Hematopoietic multipotent progenitor cell treated with erythropoietin and hydrocortisone succinate and interleukin-3 and kit ligand, for 17 days (in vitro differentiated cells): ENCODE results near the gene ADCK1.
"Not testable (repeated sequence)": the region's sequence is repeated elsewhere in the genome, so short reads cannot be mapped to it uniquely, and the experiment has no call there.

Source experiments
- DNase-seq: peaks from one replicate; pipeline ENCODE4 v3.0.0-alpha.2; 2015; ENCODE audit warnings: low spot score

ADCK1 gene

GRCh38 chr14:77799863-77800730, at the start of gene ADCK1:
ADCK1 (plus strand) TSS chr14:77800109; CDS start chr14:77818979, 18,870 bp downstream.
- DNase-seq, result peak; percentile 84

GRCh38 chr14:77752266-77752665, 47.6 kb upstream of the ADCK1 start:
- DNase-seq, result no peak

GRCh38 chr14:77752799-77753516, 47.0 kb upstream of the ADCK1 start:
- no peak for DNase-seq

GRCh38 chr14:77760381-77761204, 39.3 kb upstream of the ADCK1 start, which contains the start of gene SNW1:
SNW1 (minus strand) TSS chr14:77761156; CDS start chr14:77761127, 29 bp downstream.
- no peak for DNase-seq

- DNase-seq, result peak; percentile 97
Measured at GRCh38 chr14:77761205-77761931, 38.5 kb upstream of the ADCK1 start.

- DNase-seq, result no peak
Measured at GRCh38 chr14:77763316-77763715, 36.6 kb upstream of the ADCK1 start.

GRCh38 chr14:77763978-77764377, 35.9 kb upstream of the ADCK1 start:
- no peak for DNase-seq

GRCh38 chr14:77768442-77769069, 31.4 kb upstream of the ADCK1 start:
- not testable (repeated sequence) for DNase-seq

GRCh38 chr14:77773966-77774365, 25.9 kb upstream of the ADCK1 start:
- not testable (repeated sequence) for DNase-seq

GRCh38 chr14:77782202-77782601, 17.7 kb upstream of the ADCK1 start:
- no peak for DNase-seq

- DNase-seq, result no peak
Measured at GRCh38 chr14:77786148-77786547, 13.8 kb upstream of the ADCK1 start.

GRCh38 chr14:77790566-77791224, 9.2 kb upstream of the ADCK1 start:
- no peak for DNase-seq

GRCh38 chr14:77791225-77791600, 8.7 kb upstream of the ADCK1 start:
- DNase-seq, result no peak

GRCh38 chr14:77793255-77793654, 6.7 kb upstream of the ADCK1 start:
- not testable (repeated sequence) for DNase-seq

- DNase-seq, result no peak
Measured at GRCh38 chr14:77794357-77794756, 5.6 kb upstream of the ADCK1 start.

GRCh38 chr14:77799456-77799855, 453 bp upstream of the ADCK1 start:
- DNase-seq, result not testable (repeated sequence)

GRCh38 chr14:77800814-77801213, 905 bp downstream of the ADCK1 start:
- no peak for DNase-seq

GRCh38 chr14:77804592-77804991, 4.7 kb downstream of the ADCK1 start:
- peak; percentile 48 for DNase-seq

- DNase-seq, result no peak
Measured at GRCh38 chr14:77805706-77806105, 5.8 kb downstream of the ADCK1 start.

GRCh38 chr14:77808250-77808649, 8.3 kb downstream of the ADCK1 start:
- DNase-seq, result no peak
